Esophagus (tissue), 2 donors: ENCODE measurements around the gene S100A10. TPM values are rescaled to one million over a fixed set of nuclear protein-coding genes. Genes with fewer than 3 reads are reported as not detected.

ENCODE experiments used
- H3K27ac ChIP-seq, 2 donors: one replicate each; pipeline ENCODE4 v1.5.1; 2013; ENCODE audit warnings: low read depth in 2 of 2, mild to moderate bottlenecking in 2 of 2, inconsistent platforms in 1 of 2, low read length in 1 of 2, moderate library complexity in 1 of 2
- H3K27me3 ChIP-seq, 2 donors: one replicate each; pipeline ENCODE4 v1.6.1; 2013; ENCODE audit warnings: low read length in 2 of 2, control low read depth in 1 of 2, mild to moderate bottlenecking in 1 of 2; ENCODE audit not compliant: insufficient read depth in 2 of 2, control insufficient read depth in 1 of 2
- H3K36me3 ChIP-seq, 2 donors: one replicate each; pipeline ENCODE4 v1.6.1; 2013; ENCODE audit warnings: low read length in 1 of 2; ENCODE audit not compliant: control insufficient read depth in 2 of 2, insufficient read depth in 2 of 2
- H3K4me1 ChIP-seq, 2 donors: one replicate each; pipeline ENCODE4 v1.6.1; 2013; ENCODE audit warnings: low read length in 1 of 2; ENCODE audit not compliant: control insufficient read depth in 2 of 2, insufficient read depth in 2 of 2
- H3K4me3 ChIP-seq, 2 donors: one replicate each; pipeline ENCODE4 v1.5.1; 2013; ENCODE audit warnings: low read length in 2 of 2, mild to moderate bottlenecking in 2 of 2, low read depth in 1 of 2, moderate library complexity in 1 of 2
- H3K9me3 ChIP-seq, 2 donors: one replicate each; pipeline ENCODE4 v1.6.1; 2013; ENCODE audit warnings: mild to moderate bottlenecking in 2 of 2, low read depth in 1 of 2, low read length in 1 of 2, moderate library complexity in 1 of 2; ENCODE audit not compliant: control insufficient read depth in 2 of 2, insufficient read depth in 1 of 2
- WGBS, 2 donors: extraction: QIAGEN DNeasy Blood & Tissue Kit; methylation state at CpG; one replicate each; pipeline ENCODE4 v1.1.7; 2013; 5-methylcytosine and 5-hydroxymethylcytosine counted together
- polyA plus RNA-seq, 2 donors: library from polyadenylated mRNA; stranded (reverse); fragments of 200-250 nt; gene quantifications; one replicate each; pipeline ENCODE4 v1.2.3, GENCODE V29; 2013
- donor health status: healthy with polysubstance abuse.
- donor health status: Bipolar disorder and iron deficiency.

The S100A10 gene
- polyA plus RNA-seq, 2 donors: 1,247 to 2,455 TPM

GRCh38 chr1:151934048-151934493 is 59.6 kb downstream of the S100A10 start:
- no peaks in the 10 kb centered on the region for H3K9me3 ChIP-seq
- H3K27me3 ChIP-seq: no peaks in the 10 kb centered on the region
- no peak overlapping the region for H3K27ac ChIP-seq
- H3K4me1 ChIP-seq: no peaks in the 10 kb centered on the region
- H3K36me3 ChIP-seq: no peaks in the 10 kb centered on the region
- WGBS, 2 donors: 17 to 26% methylated on average over 3 of the region's 3 CpGs
- no peak overlapping the region for H3K4me3 ChIP-seq

Other genes starting within 250 kb of the S100A10 start
- 10 to 100 TPM; 49.9 to 53.9 TPM for gene MRPL9, start 230.4 kb downstream of the S100A10 start, polyA plus RNA-seq
- gene TDRKH, start 203.4 kb downstream of the S100A10 start, polyA plus RNA-seq: 1 to 10 TPM; 1.1 to 1.5 TPM
- gene LINGO4, start 188.4 kb downstream of the S100A10 start, polyA plus RNA-seq: under 1 TPM in 1 of 2 donors, not detected in 1; 0.08 TPM
- 1 to 10 TPM; 1.5 to 3.4 TPM for gene RORC, start 162.1 kb downstream of the S100A10 start, polyA plus RNA-seq
- gene C2CD4D, start 154.0 kb downstream of the S100A10 start, polyA plus RNA-seq: under 1 TPM; 0.12 to 0.19 TPM
- 1 to 10 TPM; 1.5 to 1.7 TPM for gene THEM5, start 140.1 kb downstream of the S100A10 start, polyA plus RNA-seq
- 1 to 10 TPM; 5.5 to 7.2 TPM for gene THEM4, start 84.3 kb downstream of the S100A10 start, polyA plus RNA-seq
- over 10,000 TPM in 1 of 2 donors, 1,000 to 10,000 TPM in 1; 5,583 to 11,944 TPM for gene S100A11, start 43.1 kb upstream of the S100A10 start, polyA plus RNA-seq
- not detected for gene TCHHL1, start 95.2 kb upstream of the S100A10 start, polyA plus RNA-seq
- gene TCHH, start 121.6 kb upstream of the S100A10 start, polyA plus RNA-seq: under 1 TPM; 0.13 to 0.33 TPM
- 1 to 10 TPM in 1 of 2 donors, under 1 TPM in 1; 0.20 to 1.3 TPM for gene RPTN, start 165.4 kb upstream of the S100A10 start, polyA plus RNA-seq
- under 1 TPM; 0.01 to 0.08 TPM for gene HRNR, start 230.3 kb upstream of the S100A10 start, polyA plus RNA-seq